Inflammatory macrophage treated with lipopolysaccharide for 4 hours (primary cell): ENCODE results near the gene JOSD2.

ENCODE experiments used
- DNase-seq: peaks from one replicate; pipeline ENCODE4 v3.0.0-alpha.2; 2020

JOSD2 gene

GRCh38 chr19:50511069-50511822 lies at the start of gene JOSD2:
JOSD2 (minus strand) TSS chr19:50511191; CDS start chr19:50510431, 760 bp downstream.
- peak; percentile 100 for DNase-seq

- no peak for DNase-seq
Observed at GRCh38 chr19:50559636-50560035, 48.6 kb upstream of the JOSD2 start.

- DNase-seq = no peak
Observed at GRCh38 chr19:50558449-50558848, 47.5 kb upstream of the JOSD2 start.

- DNase-seq = no peak
Observed at GRCh38 chr19:50558039-50558438, 47.0 kb upstream of the JOSD2 start.

GRCh38 chr19:50557009-50557613 lies 46.1 kb upstream of the JOSD2 start:
- DNase-seq = no peak

GRCh38 chr19:50556282-50557008 lies 45.5 kb upstream of the JOSD2 start:
- DNase-seq = peak; percentile 56

GRCh38 chr19:50555450-50556281 lies 44.7 kb upstream of the JOSD2 start:
- DNase-seq = no peak

GRCh38 chr19:50555033-50555432 lies 44.0 kb upstream of the JOSD2 start:
- DNase-seq = no peak

GRCh38 chr19:50554212-50554611 lies 43.2 kb upstream of the JOSD2 start:
- DNase-seq = no peak

GRCh38 chr19:50553134-50553703 lies 42.2 kb upstream of the JOSD2 start:
- DNase-seq = no peak

GRCh38 chr19:50552540-50552939 lies 41.5 kb upstream of the JOSD2 start:
- DNase-seq = no peak

GRCh38 chr19:50551715-50552187 lies 40.8 kb upstream of the JOSD2 start:
- DNase-seq = no peak

GRCh38 chr19:50551034-50551714 lies 40.2 kb upstream of the JOSD2 start:
- DNase-seq = no peak

GRCh38 chr19:50550594-50550966 lies 39.6 kb upstream of the JOSD2 start:
- no peak for DNase-seq

- no peak for DNase-seq
Observed at GRCh38 chr19:50549927-50550593, 39.1 kb upstream of the JOSD2 start.

GRCh38 chr19:50549059-50549926 lies 38.3 kb upstream of the JOSD2 start:
- no peak for DNase-seq

- DNase-seq = no peak
Observed at GRCh38 chr19:50548191-50549058, 37.4 kb upstream of the JOSD2 start.

GRCh38 chr19:50547385-50548190 lies 36.6 kb upstream of the JOSD2 start:
- DNase-seq = no peak
